Stimulated activated CD4-positive, alpha-beta T cell treated with anti-CD3 and anti-CD28 coated beads, Interleukin-4, amount 100 ng/mL, for 24 hours (primary cell): ENCODE results near the gene BUB1.
"Not testable (repeated sequence)": the region's sequence is repeated elsewhere in the genome, so short reads cannot be mapped to it uniquely, and the experiment has no call there.

Experiments used
- DNase-seq: peaks from one replicate; pipeline ENCODE4 v3.0.0-alpha.2; 2020

BUB1 gene

DNA sequence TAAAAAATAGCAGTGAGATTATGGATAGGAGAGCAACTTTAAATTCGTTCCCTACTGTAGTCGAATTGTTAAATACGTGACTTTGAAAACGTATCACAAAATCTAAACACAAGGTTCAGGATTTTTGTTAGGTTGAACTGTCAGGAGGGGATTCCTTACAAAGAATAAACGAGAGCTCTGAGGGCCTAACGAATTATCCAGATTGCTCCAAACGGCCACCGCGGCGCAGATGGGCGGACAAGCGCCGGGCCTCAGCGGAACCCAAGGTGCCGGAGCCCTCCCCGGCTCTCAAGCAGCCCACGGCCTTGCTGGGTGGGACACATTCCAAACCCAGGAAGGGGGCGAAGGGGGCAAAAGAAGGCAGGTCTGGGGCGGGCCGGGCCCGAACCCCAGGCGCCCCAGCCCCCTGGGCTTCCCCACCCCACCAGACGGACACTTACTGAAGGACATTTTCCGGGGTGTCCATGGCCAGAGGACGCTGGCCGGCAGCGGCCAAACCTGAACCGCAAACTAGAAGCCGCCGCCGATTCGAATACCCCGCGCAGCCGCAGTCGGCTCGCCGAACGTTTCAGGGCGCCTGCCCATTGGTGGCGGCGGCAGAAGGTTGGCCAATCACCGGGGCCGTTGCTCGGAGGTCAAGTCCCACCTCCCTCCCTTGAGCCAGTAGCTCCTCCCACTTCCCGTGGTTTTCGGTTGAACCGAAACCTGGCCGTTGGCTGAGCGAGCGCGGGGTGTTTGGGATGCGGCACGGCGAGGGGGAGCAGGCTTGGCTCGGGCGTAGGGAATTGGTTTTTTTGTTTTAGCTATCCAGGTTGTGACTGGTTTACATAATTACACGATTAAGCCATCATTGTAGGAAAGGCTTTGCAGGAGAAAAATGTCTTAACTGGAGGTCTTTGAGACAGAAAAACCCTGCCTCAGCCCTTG, at the start of gene BUB1:
BUB1 (minus strand) TSS at position 534 of the 927 bp plus-strand sequence; CDS start at position 466, 68 bp downstream.
- DNase-seq = peak; percentile 96

DNA sequence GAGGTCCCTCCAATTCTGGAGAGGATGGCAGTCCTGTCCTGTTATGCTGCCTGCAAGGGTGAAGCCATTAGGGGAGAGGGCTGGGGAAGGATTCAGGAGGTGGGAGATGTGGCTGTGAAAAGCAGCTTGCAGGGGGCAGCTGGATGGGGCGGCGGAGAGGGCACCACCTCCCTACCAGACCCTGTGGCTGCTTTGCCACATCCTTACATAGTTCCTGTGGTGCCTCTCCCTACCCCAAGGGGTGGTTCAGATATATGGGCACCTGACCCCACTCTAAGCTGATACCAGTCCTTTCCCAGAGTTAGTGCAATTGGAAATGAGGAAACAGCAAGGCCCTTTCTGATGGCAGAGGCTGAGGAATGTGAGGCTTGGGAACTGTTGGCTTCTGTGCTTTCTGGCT, 48.4 kb upstream of the BUB1 start:
- DNase-seq = no peak

DNA sequence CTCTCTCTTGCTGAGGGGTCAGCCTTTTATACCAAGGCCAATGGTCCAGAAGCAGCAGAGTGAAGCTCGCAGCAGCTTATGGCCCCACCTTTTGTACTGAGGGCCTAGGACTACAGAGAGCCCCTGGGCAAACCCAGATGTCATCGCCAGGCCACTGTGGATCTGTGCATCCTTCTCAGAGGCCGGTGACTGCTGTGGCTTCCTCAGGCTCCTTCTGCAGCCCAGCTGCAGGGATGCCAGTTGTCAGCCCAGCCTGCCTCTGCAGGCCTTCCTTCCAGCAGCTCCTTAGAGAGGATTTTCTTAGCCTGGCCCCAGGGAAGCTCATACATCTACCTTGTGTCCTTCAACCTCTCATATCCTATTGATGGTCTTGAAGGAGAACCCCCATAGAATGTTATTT, 48.0 kb upstream of the BUB1 start:
- DNase-seq = no peak

DNA sequence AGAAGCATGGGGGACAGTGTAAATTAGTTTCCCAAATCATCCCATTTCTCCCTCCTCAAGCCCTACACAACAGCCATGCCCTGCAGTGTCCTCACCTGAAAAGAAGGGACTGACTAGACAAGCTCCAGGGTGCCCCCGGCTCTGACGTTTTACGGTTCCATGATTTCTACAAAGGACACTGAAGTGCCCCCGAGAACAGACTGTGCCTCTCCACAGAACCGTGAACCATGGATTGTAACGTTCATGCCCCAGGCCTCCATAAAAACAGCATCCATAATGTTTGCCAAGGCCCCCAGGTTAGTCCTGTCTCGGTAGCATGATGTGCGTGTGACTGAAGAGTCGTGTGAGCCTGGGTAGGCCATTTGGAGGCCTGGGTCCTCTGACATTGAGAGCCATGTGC, 47.5 kb upstream of the BUB1 start:
- no peak for DNase-seq

DNA sequence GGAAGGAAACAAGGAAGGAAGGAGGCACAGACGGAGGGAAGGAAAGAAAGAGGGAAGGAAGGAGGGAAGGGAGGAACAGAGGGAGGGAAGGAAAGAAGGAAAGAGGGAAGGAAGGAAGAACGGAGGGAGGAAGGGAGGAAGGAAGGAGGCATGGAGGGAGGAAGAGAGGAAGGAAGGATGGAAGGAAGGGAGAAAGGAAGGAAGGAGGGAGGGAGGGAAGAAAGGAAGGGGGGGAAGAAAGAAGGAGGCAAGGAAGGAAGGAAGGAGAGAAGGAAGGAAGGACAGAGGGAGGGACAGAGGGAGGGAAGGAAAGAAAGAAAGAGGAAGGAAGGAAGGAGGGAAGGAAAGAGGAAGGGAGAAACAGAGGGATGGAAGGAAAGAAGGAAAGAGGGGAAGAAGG, 47.0 kb upstream of the BUB1 start:
- DNase-seq = no peak

DNA sequence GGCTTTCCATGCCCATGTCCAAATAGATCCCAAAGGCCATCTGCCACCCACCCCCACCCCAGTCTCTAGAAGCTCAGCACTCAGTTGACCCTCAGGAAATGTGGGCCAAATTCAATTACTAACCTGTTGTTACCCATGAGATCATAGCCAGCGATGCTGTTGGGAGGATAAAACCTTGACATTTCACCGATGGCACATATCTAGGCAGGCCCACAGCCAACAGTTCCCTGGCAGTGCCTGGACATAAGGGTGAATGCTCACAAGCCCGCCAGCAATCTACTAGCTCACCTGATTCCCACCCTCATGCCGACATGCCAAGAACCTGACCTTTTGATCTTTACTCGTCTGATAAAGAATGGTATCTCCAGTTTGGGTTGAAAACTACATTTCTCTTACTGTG, 42.7 kb upstream of the BUB1 start:
- no peak for DNase-seq

DNA sequence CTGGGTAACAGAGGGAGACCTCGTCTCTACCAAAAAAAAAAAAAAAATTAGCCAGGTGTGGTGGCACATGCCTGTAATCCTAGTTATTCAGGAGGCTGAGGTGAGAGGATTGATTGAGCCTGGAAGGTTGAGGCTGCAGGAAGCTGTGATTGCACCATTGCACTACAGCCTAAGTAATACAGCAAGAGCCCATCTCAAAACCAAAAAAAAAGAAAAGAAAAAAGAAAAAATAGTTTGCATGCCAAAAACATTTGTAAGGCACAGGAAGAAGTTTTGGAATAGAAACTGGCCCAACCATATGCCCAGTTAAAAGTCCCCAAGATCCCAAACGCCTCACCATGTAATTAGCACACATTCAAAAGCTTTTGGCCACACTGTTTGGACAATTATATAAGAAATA, 41.1 kb upstream of the BUB1 start:
- no peak for DNase-seq

DNA sequence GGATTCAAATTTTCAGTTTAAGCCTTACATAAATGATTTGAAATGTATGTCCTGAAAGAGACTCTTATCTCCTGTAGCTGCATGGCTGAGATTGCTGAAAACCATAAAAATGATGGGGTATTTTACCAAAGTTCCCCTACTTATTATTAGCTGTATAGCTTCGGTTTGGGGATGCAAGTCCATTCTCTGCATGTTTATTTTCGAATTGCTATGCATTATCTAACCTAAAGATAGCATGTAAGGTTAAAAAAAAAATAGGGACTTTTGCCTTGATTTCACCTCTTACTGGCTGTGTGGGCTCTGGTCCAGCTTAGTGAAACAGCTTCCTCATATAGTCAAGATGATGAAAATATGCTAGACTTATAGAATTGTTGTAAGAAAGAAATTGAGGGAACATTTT, 40.5 kb upstream of the BUB1 start:
- no peak for DNase-seq

DNA sequence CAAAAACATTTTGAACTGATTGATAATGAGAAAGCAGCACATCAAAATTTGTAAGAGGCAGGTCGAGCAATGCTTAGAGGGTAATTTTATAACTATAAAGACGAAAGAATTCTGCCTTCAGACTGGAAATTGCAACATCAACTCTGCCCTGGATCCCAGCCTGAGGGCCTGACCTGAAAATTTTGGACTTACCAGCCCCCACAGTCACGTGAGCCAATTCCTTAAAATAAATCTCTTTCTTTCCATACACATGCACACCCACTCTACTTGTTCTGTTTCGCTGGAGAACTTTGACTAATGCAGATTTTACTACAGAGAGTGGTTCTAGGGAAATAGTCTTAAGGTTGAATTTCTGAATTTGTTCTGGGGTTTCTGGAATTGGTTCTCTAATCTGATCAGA, 39.9 kb upstream of the BUB1 start:
- no peak for DNase-seq

DNA sequence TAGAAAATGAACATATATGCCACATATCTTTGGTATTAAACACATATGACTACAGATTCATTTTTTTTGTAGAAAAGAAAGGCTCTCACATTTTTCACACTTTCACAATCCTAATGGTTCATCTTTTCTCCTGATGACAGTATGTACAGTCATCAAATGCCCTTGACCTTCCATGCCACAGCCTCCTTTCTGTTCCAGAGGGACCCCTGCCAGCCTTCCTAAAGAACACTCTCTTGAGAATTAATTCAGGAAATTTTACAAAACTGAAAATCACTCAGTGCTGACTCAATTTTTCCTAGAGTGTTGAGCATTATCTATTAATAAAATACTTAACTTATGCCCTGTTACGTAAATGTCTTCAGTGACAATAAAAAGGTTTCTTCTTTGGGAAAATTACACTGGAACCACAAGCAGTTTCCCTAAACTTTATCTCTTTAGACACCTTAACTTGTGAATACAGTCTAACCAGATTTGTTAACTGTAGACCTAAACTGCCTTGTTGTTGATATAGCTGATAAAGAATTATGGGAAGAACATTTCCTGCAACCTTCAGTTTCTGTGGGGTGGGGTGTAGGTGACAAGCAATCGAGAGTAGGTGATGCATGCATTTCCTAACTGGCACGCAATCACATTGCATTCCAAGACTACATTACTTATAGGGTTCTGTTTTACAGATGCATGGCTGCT, 39.2 kb upstream of the BUB1 start:
- DNase-seq = no peak

DNA sequence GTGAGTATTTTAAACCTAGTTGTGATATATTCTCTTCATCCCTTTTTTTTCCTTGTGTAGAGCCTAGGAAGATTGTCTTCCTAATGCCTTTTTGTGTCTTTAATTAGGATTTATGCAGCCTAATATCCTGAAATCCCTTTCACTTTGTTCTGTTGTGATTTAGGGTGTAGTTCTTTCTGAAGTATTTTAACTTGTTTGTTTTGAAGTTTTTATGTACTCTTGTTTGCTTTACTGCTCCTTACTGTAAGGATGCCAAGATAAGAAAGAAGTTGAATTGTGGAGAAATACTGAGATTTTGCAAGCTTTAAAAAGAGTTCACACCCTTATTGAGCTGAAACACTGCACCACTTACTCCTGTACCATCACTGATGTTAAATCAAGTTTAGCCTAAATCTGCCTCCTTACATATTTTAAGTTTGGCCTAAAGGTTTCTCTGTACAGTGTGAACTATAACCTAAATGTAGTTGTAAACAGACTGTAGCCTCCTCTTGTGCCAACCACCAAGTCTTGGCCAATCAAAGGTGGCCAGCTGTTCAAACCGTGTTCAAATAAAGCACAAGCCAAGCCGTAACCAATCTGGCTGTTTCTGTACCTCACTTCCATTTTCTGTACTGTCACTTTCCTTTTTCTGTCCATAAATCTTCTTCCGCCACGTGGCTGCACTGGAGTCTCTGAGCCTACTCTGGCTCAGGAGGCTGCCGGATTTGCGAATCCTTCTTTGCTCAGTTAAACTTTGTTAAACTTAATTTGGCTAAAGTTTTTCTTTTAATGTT, 36.8 kb upstream of the BUB1 start:
- DNase-seq = no peak

DNA sequence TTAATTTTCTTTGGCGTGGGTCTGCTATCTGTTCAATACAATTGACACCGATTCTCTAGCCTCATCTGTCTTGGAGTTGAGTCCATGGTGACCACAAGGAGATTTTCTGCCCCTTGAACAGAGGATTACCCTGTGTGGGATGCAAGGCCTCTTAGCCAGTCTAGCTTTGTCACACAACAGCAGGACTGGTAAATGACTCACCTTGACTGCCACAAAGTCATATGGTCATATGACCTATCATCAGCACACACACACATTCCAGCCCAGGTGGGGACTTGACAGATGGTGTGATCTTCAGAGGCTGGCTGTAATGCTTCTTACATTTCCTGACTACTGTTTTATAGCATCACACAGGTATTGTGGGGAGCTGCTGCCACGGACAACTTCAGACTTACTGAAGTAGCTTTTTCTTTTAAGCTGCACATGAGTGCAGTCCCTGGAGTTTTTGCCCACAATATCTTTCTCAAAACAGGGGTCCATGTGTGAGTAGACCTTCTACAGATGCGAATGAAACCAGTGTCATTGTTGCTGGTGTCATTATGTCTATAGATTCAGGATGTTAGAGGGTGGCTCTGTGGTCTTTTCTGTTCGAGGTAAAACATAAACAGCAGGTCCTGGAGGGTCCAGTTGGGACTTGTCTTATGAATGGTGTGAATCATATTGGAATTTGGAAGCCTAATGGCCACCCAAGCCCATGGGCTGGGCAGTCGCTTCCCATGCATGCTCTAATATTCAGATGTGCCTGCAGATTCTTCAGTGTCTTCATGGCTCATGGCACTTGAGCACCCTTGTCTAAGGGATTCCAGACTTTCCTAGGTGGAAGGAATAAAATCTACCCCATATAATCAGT, 35.9 kb upstream of the BUB1 start:
- no peak for DNase-seq

DNA sequence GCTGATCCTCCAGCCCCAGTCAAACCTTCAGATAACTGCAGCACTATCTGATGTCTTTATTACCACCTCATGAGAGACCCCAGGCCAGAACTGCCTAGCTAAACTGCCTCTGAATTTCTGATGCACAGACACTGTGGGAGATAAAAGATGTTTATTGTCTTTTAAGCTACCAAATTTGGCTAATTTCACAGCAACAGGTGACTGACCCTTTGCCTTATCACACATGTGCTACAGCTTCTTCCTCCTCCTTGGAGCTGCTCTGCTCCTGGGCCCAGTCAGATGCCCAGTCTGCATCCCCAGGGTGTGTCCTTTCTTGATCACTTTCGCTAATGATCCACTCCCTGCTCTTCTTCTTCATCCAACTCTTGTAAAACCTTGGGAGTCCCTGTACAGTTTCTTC, 34.9 kb upstream of the BUB1 start:
- DNase-seq = no peak

DNA sequence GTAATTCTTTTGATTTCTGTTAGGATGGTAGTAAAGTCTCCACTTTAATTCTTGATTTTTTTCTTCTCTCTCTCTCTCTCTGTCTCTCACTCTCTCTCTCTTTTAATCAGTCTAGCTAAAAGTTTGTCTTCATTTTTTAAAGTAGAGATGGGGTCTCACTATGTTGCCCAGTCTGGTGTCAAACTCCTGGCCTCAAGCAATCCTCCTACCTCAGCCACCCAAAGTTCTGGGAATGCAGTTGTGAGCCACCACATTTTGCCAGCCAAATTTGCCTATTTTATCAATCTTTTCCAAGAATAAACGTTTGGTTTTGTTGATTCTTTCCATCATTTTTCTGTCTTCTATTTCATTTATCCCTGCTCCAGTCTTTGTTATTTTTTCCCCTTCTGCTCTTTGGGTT, 30.6 kb upstream of the BUB1 start:
- no peak for DNase-seq

DNA sequence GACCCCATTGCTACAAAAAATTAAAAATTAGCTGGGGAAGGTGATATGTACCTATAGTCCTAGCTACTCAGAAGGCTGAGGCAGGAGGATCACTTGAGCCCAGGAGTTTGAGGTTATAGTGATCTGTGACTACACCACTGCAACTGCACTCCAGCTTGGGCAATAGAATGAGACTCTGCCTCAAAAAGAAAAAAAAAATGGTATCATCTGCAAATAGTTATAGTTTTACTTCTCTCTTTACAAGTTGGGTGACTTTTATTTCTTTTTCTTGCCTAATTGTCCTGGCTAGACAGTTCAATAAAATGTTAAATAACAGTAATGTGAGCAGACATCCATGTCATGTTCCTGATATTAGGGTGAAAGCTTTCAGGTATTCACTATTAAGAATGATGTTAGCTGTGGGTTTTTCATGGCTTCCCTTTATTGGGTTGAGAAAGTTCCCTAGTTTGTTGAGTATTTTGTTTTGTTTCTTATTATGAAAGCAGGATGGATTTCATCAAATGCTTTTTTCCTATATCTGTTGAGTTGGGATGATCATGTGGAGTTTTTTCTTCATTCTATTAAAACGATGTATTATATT, 29.6 kb upstream of the BUB1 start:
- no peak for DNase-seq

DNA sequence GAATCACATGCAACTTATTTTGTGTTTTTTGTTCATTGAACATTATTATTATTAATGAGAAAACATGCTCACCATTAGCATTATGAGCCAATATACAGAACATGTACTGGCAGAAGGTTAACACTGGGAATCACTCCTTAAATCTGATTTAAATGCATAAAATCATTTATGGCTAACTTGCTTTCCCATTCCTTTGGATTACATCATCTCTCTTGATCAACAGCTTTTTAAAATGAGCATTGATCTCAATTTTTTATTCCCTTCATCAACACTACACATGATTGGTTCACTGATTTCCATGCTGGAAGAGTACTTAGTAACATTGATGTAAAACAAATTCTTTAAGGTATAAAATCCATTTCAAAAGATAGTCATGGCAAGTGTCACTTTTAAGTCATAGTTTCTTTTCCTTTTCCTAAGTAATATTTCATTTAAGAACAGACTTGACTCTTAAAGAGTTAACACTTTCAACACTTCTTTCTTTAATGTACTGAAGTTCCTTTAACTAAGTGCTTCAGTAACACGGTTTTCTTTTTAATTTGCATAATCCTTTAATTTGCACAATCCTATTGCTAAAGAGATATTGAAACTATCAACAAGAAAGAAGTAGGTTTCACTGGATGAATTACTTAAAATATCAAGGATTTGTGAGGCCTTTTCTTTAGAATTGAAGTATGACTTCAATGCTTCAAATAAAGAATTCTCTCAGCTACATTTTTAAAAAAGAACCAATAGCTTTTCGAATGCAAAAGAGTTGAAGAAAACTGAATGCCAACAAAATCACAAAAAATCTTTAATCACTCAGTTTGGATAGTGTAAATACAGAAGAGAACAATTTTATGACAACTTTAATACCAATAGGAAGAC, 24.9 kb upstream of the BUB1 start:
- no peak for DNase-seq

DNA sequence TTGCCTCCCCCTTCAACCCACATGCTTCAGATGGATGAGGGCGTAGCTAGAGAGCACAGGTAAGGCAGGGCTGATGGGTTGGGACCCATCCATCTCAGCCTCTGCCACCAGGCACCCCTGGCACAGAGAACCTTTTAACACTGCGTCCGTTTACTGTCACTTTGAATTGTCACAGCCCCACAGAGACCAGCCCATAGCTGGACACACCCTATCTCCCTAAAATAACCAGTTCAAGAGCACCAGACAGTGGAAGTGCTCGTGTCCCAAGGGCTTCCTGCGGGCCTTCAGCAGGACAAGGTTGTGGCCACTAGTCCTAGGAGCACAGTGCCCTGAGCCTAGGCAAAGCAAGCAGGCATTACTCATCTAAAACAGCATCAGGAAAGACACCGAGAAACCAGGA, 20.4 kb upstream of the BUB1 start:
- DNase-seq = not testable (repeated sequence)

DNA sequence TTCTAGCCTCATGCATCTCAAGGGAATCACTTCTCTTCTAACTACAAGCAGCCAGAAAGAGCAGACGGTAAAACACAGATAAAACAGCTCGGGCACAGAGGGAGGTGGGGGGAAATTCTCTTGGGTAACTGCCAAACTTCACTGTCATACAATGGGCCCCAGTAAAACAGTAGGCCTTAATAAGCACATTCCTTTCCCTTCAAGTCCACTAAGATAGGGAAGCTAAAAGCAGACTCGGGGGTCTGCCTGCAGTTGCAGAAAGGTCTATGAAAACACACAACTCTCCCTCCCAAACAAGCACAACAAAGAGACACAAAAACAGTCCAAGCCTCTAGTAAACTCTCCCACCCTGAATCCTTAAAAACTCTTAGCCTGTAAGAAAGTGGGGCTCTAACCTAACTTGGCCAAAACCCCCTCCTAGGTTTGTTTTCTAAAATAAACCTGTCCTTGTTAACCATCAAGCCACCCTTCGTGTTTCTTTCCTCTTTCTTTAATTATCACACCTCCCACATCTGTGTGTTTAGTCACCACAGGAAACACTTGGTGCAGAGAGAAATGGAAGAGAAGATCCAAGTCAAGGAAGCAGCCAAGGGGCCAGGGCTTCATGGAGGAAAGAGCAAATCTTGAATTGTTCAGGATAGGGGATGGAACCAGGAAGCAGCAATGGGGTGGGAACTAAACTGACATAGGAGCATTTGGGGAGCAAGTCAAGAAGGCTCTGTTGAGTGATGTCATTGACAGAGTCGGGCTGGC, 17.5 kb upstream of the BUB1 start:
- DNase-seq = not testable (repeated sequence)

DNA sequence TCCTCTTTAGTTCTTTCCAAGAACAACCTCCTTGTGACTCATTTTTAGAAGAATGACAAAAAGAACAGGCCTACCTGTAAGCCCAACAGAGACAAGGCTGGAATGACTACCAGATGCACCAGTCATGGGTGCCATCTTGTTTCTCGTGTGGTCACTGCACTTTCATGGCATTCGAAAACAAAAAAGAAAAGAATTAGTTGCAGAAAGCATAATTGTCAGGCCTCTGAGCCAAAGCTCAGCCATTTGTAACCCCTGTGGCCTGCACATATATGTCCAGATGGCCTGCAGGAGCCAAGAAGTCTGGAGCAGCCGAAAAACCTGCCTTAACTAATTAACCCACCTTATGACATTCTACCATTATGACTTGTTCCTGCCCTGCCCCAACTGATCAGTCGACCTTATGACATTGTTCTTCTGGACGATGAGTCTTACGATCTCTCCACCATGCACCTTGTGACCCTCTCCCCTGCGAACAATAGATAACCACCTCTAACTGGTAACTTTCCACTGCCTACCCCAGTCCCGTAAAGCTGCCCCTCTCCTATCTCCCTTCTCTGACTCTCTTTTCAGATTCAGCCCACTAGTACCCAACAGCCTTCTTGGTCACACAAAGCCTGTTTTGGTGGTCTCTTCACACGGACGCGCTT, 13.9 kb upstream of the BUB1 start:
- DNase-seq = no peak
